ENCODE results near the gene GCH1.
"Not testable (repeated sequence)": the region's sequence is repeated elsewhere in the genome, so short reads cannot be mapped to it uniquely, and the experiment has no call there.

GCH1 gene

GRCh38 chr14:54882521-54882920, 20.1 kb downstream of the GCH1 start:
- Histone ChIP-seq H3K36me3 (no peaks in the 10 kb centered on the region), H3K4me1 (peaks cover 0 to 10% (median 2%) of the 10 kb centered on the region in 4 donors), H3K27me3 (no peaks in the 10 kb centered on the region), H3K4me3 (no peak overlapping the region), H3K9me3 (no peaks in the 10 kb centered on the region), H3K27ac (peak overlapping the region; percentile 65 to 69)
- no peak for TF ChIP-seq CTCF (IDR thresholded peaks at IDR 0.05)
- intact Hi-C loops (cut with DNase I; ENCODE audit: low total_unique reads): no loop called here
- DNase-seq: no peak

GRCh38 chr14:54881761-54882401, 20.7 kb downstream of the GCH1 start:
- Histone ChIP-seq H3K9me3 (no peaks in the 10 kb centered on the region), H3K27me3 (no peaks in the 10 kb centered on the region), H3K4me3 (peak overlapping the region; percentile 47 to 53), H3K36me3 (no peaks in the 10 kb centered on the region), H3K4me1 (peaks cover 0 to 10% (median 2%) of the 10 kb centered on the region in 4 donors), H3K27ac (peak overlapping the region; percentile 65 to 69)
- no peak for TF ChIP-seq CTCF (IDR thresholded peaks at IDR 0.05)
- no peak for DNase-seq
- intact Hi-C loops (cut with DNase I; ENCODE audit: low total_unique reads): no loop called here

- Histone ChIP-seq H3K4me3 (peak overlapping the region; percentile 47 to 53), H3K9me3 (no peaks in the 10 kb centered on the region), H3K27me3 (no peaks in the 10 kb centered on the region), H3K27ac (peak overlapping the region; percentile 65 to 69), H3K36me3 (no peaks in the 10 kb centered on the region), H3K4me1 (peaks cover 0 to 10% (median 2%) of the 10 kb centered on the region in 4 donors)
- TF ChIP-seq CTCF (IDR thresholded peaks at IDR 0.05): no peak
- intact Hi-C loops (cut with DNase I; ENCODE audit: low total_unique reads): no loop called here
- DNase-seq: no peak
Measured at GRCh38 chr14:54881235-54881760, 21.3 kb downstream of the GCH1 start.

GRCh38 chr14:54877703-54878021, 25.0 kb downstream of the GCH1 start:
- H3K4me3 ChIP-seq: no peak overlapping the region
- H3K9me3 ChIP-seq: no peaks in the 10 kb centered on the region
- TF ChIP-seq CTCF (IDR thresholded peaks at IDR 0.05): no peak
- no peaks in the 10 kb centered on the region for H3K36me3 ChIP-seq
- H3K27me3 ChIP-seq: no peaks in the 10 kb centered on the region
- no peak for DNase-seq
- no peak overlapping the region for H3K27ac ChIP-seq
- intact Hi-C loops (cut with DNase I; ENCODE audit: low total_unique reads): no loop called here
- peaks cover 0 to 10% (median 2%) of the 10 kb centered on the region in 4 donors for H3K4me1 ChIP-seq

GRCh38 chr14:54877015-54877702, 25.5 kb downstream of the GCH1 start:
- Histone ChIP-seq H3K27ac (no peak overlapping the region), H3K27me3 (no peaks in the 10 kb centered on the region), H3K36me3 (no peaks in the 10 kb centered on the region), H3K9me3 (no peaks in the 10 kb centered on the region), H3K4me3 (no peak overlapping the region), H3K4me1 (peaks cover 0 to 8% (median 2%) of the 10 kb centered on the region in 4 donors)
- TF ChIP-seq CTCF (IDR thresholded peaks at IDR 0.05): no peak
- DNase-seq: no peak
- intact Hi-C loops (cut with DNase I; ENCODE audit: low total_unique reads): no loop called here

- H3K27ac ChIP-seq; H3K36me3 ChIP-seq; intact Hi-C loops (cut with DNase I; ENCODE audit: low total_unique reads); H3K4me1 ChIP-seq; H3K27me3 ChIP-seq; H3K9me3 ChIP-seq; H3K4me3 ChIP-seq; DNase-seq: not testable (repeated sequence)
Measured at GRCh38 chr14:54875648-54876047, 27.0 kb downstream of the GCH1 start.

GRCh38 chr14:54870154-54871090, 32.2 kb downstream of the GCH1 start:
- not testable (repeated sequence) for H3K36me3 ChIP-seq, DNase-seq
- peak overlapping the region; percentile 33 to 48 for H3K4me3 ChIP-seq

More at GRCh38 chr14:54870154-54871090, 32.2 kb downstream of the GCH1 start:
- H3K9me3 ChIP-seq; H3K27ac ChIP-seq; intact Hi-C loops (cut with DNase I; ENCODE audit: low total_unique reads); H3K27me3 ChIP-seq: not testable (repeated sequence)
- H3K4me1 ChIP-seq: peaks cover 0 to 21% (median 8%) of the 10 kb centered on the region in 4 donors

All from tibial artery (tissue), 4 donors.